PC-9 (cell line): ENCODE measurements around the gene MRPL55. TPM values are rescaled to one million over a fixed set of nuclear protein-coding genes. Genes with fewer than 3 reads are reported as not detected.

Source experiments
- BruUV-seq: library from RNA; stranded (reverse); fragments of 400-500 nt; replicated peaks from 2 replicates; lab custom pipeline; 2021; lab: Mats Ljungman, UMichigan
- CTCF ChIA-PET: fragments of 300-600 bp; sonication (Branson Sonifier 250); formaldehyde crosslinking; loops from one replicate; lab custom pipeline; 2022; ENCODE audit warnings: antibody characterized with exemption; lab: Charles Lee
- POLR2A ChIA-PET: fragments of 300-600 bp; sonication (Branson Sonifier 250); formaldehyde crosslinking; loops from one replicate; lab custom pipeline; 2022; ENCODE audit warnings: antibody characterized with exemption; ENCODE audit not compliant: unreplicated experiment; lab: Charles Lee
- DNase-seq, 2 experiments: peaks; one replicate each; pipeline versions ENCODE4 v3.0.0 to v3.0.0-alpha.2; 2015 to 2022; ENCODE audit warnings: mixed read lengths in 1 of 2
- H2AFZ ChIP-seq: fragments of 200-600 bp; sonication (generic); 2 replicates; pipeline ENCODE4 v1.8.1; 2017; ENCODE audit warnings: antibody characterized with exemption
- H3F3A ChIP-seq: fragments of 200-600 bp; sonication (generic); 2 replicates; pipeline ENCODE4 v1.8.1; 2017; ENCODE audit warnings: antibody characterized with exemption, mild to moderate bottlenecking, low read depth; ENCODE audit not compliant: insufficient read depth
- H3K27ac ChIP-seq: fragments of 200-600 bp; sonication (generic); 2 replicates; pipeline ENCODE4 v1.6.1; 2016; ENCODE audit warnings: mixed run types
- H3K27me3 ChIP-seq: fragments of 200-600 bp; sonication (generic); 2 replicates; pipeline ENCODE4 v1.6.1; 2016; ENCODE audit warnings: low read depth, mixed run types; ENCODE audit not compliant: insufficient read depth
- H3K36me3 ChIP-seq: fragments of 200-600 bp; sonication (generic); 2 replicates; pipeline ENCODE4 v1.6.1; 2016; ENCODE audit warnings: low read depth, mixed run types
- H3K4me1 ChIP-seq: fragments of 200-600 bp; sonication (generic); replicated peaks from 2 replicates; pipeline ENCODE4 v1.6.1; 2016; ENCODE audit warnings: mixed run types; ENCODE audit not compliant: insufficient read depth
- H3K4me2 ChIP-seq: fragments of 200-600 bp; sonication (generic); 2 replicates; pipeline ENCODE4 v1.6.1; 2017; ENCODE audit warnings: mixed run types
- H3K4me3 ChIP-seq: fragments of 200-600 bp; sonication (generic); 2 replicates; pipeline ENCODE4 v1.6.1; 2016; ENCODE audit warnings: mixed run types
- H3K79me2 ChIP-seq: fragments of 200-600 bp; sonication (generic); 2 replicates; pipeline ENCODE4 v1.6.1; 2017; ENCODE audit warnings: low read depth, mixed run types
- H3K9me2 ChIP-seq: fragments of 200-600 bp; sonication (generic); 2 replicates; pipeline ENCODE4 v1.8.1; 2017; ENCODE audit warnings: mild to moderate bottlenecking; ENCODE audit not compliant: insufficient read depth
- H3K9me3 ChIP-seq: fragments of 200-600 bp; sonication (generic); 2 replicates; pipeline ENCODE4 v1.8.1; 2016; ENCODE audit warnings: low read depth; ENCODE audit not compliant: insufficient read depth
- H4K20me1 ChIP-seq: fragments of 200-600 bp; sonication (generic); 2 replicates; pipeline ENCODE4 v1.8.1; 2017; ENCODE audit not compliant: insufficient read depth
- EZH2 ChIP-seq: fragments of 200-600 bp; sonication (generic); IDR thresholded peaks from 2 replicates; pipeline ENCODE4 v1.8.0; 2017; ENCODE audit warnings: antibody characterized with exemption, low read depth
- intact Hi-C: fragments of 100-400 bp; cut with micrococcal nuclease; formaldehyde crosslinking; loops from one replicate; pipeline ENCODE4 v1.10.0; 2022; ENCODE audit not compliant: unreplicated experiment
- total RNA-seq: library from RNA; stranded (reverse); gene quantifications from 2 replicates; pipeline ENCODE4 v1.2.3, GENCODE V29; 2021
- TF ChIP-seq, protein P1 (sequence below): fragments of 200-600 bp; sonication (generic); conservative IDR thresholded peaks from 2 replicates; pipeline ENCODE4 v1.6.1; 2017; ENCODE audit warnings: mixed run types, antibody characterized with exemption, mild to moderate bottlenecking, moderate library complexity

MRPL55 gene
- total RNA-seq, 1 experiment from 2014 or later: 81.0 TPM

DNA sequence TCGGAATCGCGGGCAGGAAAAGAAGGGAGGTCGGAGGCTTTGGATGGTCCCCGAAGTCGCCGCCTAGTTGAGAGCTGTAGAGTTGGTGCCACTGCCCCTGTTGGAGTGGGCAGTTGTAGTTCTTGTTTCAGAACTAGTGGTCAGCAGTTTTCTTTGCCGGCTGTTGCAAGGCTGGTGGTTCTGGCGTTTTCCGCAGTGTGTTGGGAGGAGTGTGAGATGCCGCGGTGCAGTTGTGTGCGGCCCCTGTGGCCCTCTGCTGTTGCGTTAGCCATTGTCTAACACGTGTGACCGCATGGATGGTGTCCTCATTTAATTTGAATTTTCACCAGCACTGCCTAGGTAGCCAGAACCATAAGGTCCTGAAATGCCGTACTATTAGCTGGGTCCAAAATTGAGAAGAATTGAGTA is 25.2 kb downstream of the MRPL55 start:
- POLR2A ChIA-PET: interaction anchor here (0.6 to 0.7 kb wide), 3 partner anchors 41 to 318 kb away, joined by 3 to 6 read pairs (median 5); no protein-coding TSS in a partner anchor
- peak overlapping the region; percentile 100 for H3K4me3 ChIP-seq
- peaks cover 27% of the 10 kb centered on the region for H3K36me3 ChIP-seq
- H3K79me2 ChIP-seq: peaks cover 93% of the 10 kb centered on the region
- no peaks in the 10 kb centered on the region for H3K9me3 ChIP-seq
- no peak for DNase-seq
- H3K27ac ChIP-seq: peak overlapping the region; percentile 78
- BruUV-seq: no TSS peak
- intact Hi-C loops: loop anchor here (2.0 to 5.0 kb wide), 3 partner anchors 57 to 322 kb away; partner anchors contain the start of genes GUK1 and WNT3A
- CTCF ChIA-PET: no interaction called here
- H3F3A ChIP-seq: peaks cover 39% of the 10 kb centered on the region; the same call in 1 of the 2 replicates
- peaks cover 53% of the 10 kb centered on the region for H3K4me1 ChIP-seq
- H2AFZ ChIP-seq: no peak overlapping the region
- peak overlapping the region; percentile 100 for H3K4me2 ChIP-seq
- no peaks in the 10 kb centered on the region for H3K9me2 ChIP-seq
- TF ChIP-seq, protein P1, sequence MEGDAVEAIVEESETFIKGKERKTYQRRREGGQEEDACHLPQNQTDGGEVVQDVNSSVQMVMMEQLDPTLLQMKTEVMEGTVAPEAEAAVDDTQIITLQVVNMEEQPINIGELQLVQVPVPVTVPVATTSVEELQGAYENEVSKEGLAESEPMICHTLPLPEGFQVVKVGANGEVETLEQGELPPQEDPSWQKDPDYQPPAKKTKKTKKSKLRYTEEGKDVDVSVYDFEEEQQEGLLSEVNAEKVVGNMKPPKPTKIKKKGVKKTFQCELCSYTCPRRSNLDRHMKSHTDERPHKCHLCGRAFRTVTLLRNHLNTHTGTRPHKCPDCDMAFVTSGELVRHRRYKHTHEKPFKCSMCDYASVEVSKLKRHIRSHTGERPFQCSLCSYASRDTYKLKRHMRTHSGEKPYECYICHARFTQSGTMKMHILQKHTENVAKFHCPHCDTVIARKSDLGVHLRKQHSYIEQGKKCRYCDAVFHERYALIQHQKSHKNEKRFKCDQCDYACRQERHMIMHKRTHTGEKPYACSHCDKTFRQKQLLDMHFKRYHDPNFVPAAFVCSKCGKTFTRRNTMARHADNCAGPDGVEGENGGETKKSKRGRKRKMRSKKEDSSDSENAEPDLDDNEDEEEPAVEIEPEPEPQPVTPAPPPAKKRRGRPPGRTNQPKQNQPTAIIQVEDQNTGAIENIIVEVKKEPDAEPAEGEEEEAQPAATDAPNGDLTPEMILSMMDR: no peak
- no peak for TF ChIP-seq EZH2
- H3K27me3 ChIP-seq: no peaks in the 10 kb centered on the region
- H4K20me1 ChIP-seq: peaks cover 57% of the 10 kb centered on the region

DNA sequence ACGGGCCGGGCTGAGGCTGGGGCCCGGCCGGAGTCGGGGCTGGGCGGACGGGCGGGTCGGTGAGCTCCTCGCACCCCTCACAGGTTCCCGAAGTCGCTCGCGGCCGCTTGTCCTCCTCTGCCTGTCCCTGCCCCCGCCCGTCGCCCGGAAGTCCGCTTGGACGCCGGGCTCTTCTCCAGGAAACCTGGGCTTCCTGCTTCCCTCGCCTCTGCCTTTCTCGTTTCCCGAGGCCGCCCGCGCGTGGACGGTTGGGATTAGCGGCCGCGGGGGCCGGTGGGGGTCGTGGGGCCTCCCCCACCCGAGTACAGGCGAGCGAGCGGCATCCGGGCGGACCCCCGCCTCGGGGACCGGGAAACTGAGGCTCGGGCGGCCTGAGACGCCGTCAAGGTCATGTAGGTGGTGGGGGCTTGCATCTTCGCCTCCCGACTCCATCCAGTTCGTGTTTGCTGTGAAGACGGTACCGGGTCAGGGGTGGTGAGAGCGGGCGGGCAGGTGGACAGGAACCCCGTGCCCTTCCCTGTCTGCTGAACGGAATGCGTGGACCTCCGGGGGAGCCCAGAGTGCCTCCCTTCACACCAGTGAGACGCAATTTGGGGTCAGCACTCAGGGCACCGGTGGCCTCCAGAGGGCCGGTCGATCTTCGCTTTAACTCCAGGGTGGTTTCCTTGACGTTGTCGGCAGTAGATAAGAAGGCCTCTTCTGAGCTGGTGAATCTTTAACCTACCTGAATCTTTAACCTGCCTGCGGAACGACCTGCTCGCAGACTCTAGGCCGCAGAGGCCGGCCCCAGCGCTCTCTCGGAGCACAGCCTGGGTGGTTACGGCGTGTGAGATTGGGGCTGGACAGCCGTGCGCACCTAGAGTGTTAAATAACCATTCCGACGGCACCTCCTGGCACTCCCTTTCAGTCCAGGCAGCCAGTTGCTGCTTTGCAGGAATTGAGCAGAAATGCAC is 25.9 kb downstream of the MRPL55 start:
- ChIA-PET CTCF (interaction anchor here (0.5 to 0.9 kb wide), 2 partner anchors 77 to 78 kb away, joined by 3 to 10 read pairs; no protein-coding TSS in a partner anchor), POLR2A (interaction anchor here (0.6 to 0.9 kb wide), 5 partner anchors 40 to 1144 kb away, joined by 3 to 6 read pairs (median 4); no protein-coding TSS in a partner anchor)
- H4K20me1 ChIP-seq: peaks cover 53% of the 10 kb centered on the region
- H3K9me3 ChIP-seq: no peaks in the 10 kb centered on the region
- H2AFZ ChIP-seq: no peak overlapping the region
- H3K27ac ChIP-seq: peak overlapping the region; percentile 78
- TF ChIP-seq, protein P1: no peak
- no peak for TF ChIP-seq EZH2
- H3F3A ChIP-seq: peaks cover 44% of the 10 kb centered on the region; the same call in 1 of the 2 replicates
- peaks cover 47% of the 10 kb centered on the region for H3K4me1 ChIP-seq
- H3K4me2 ChIP-seq: peak overlapping the region; percentile 100
- DNase-seq: no peak
- TSS peak; percentile 46 for BruUV-seq
- H3K27me3 ChIP-seq: no peaks in the 10 kb centered on the region
- intact Hi-C loops: loop anchor here (1.0 to 5.0 kb wide), 3 partner anchors 38 to 321 kb away; partner anchors contain the start of gene WNT3A
- peaks cover 20% of the 10 kb centered on the region for H3K36me3 ChIP-seq
- H3K4me3 ChIP-seq: peak overlapping the region; percentile 100
- no peaks in the 10 kb centered on the region for H3K9me2 ChIP-seq
- H3K79me2 ChIP-seq: peaks cover 87% of the 10 kb centered on the region
